ENCODE results near the gene MCF2L. TPM values are rescaled to one million over a fixed set of nuclear protein-coding genes. Genes with fewer than 3 reads are reported as not detected.

The MCF2L gene
- total RNA-seq, 1 donor from 2014 or later, result 41.2 TPM

GRCh38 chr13:112974671-112975070 is 5.7 kb downstream of the MCF2L start:
- no peak overlapping the region for H3K27ac ChIP-seq (replicated peaks)
- DNase-seq, result no peak
- H3K36me3 ChIP-seq, result no peaks in the 10 kb centered on the region
- H3K4me3 ChIP-seq, result no peak overlapping the region
- intact Hi-C loops (cut with micrococcal nuclease), result no loop called here
- no peak for TF ChIP-seq CTCF (IDR thresholded peaks at IDR 0.05; ENCODE audit: borderline replicate concordance)
- H3K4me1 ChIP-seq, result peaks cover 33% of the 10 kb centered on the region
- H3K27me3 ChIP-seq (ENCODE audit: low read depth), result peaks cover 15% of the 10 kb centered on the region
- H3K9me3 ChIP-seq (replicated peaks), result peaks cover 5% of the 10 kb centered on the region

- DNase-seq, result no peak
- H3K27ac ChIP-seq (replicated peaks), result no peak overlapping the region
- peaks cover 5% of the 10 kb centered on the region for H3K9me3 ChIP-seq (replicated peaks)
- no peaks in the 10 kb centered on the region for H3K36me3 ChIP-seq
- peaks cover 25% of the 10 kb centered on the region for H3K4me1 ChIP-seq
- H3K4me3 ChIP-seq, result no peak overlapping the region
- H3K27me3 ChIP-seq (ENCODE audit: low read depth), result peaks cover 9% of the 10 kb centered on the region
- TF ChIP-seq CTCF (IDR thresholded peaks at IDR 0.05; ENCODE audit: borderline replicate concordance), result no peak
- intact Hi-C loops (cut with micrococcal nuclease), result no loop called here
Observed at GRCh38 chr13:112975401-112975939, 6.5 kb downstream of the MCF2L start.

GRCh38 chr13:112976526-112976925 is 7.5 kb downstream of the MCF2L start:
- no peak for TF ChIP-seq CTCF (IDR thresholded peaks at IDR 0.05; ENCODE audit: borderline replicate concordance)
- Histone ChIP-seq H3K27me3 (ENCODE audit: low read depth) (no peaks in the 10 kb centered on the region), H3K36me3 (no peaks in the 10 kb centered on the region), H3K27ac (replicated peaks) (no peak overlapping the region), H3K4me3 (no peak overlapping the region), H3K4me1 (peaks cover 26% of the 10 kb centered on the region), H3K9me3 (replicated peaks) (peaks cover under 1% of the 10 kb centered on the region)
- intact Hi-C loops (cut with micrococcal nuclease), result no loop called here
- no peak for DNase-seq

GRCh38 chr13:112977091-112977490 is 8.1 kb downstream of the MCF2L start:
- intact Hi-C loops (cut with micrococcal nuclease), result no loop called here
- Histone ChIP-seq H3K9me3 (replicated peaks) (no peaks in the 10 kb centered on the region), H3K4me3 (no peak overlapping the region), H3K27ac (replicated peaks) (peak overlapping the region; percentile 90), H3K4me1 (peaks cover 31% of the 10 kb centered on the region), H3K36me3 (no peaks in the 10 kb centered on the region), H3K27me3 (ENCODE audit: low read depth) (no peaks in the 10 kb centered on the region)
- DNase-seq, result no peak
- no peak for TF ChIP-seq CTCF (IDR thresholded peaks at IDR 0.05; ENCODE audit: borderline replicate concordance)

GRCh38 chr13:112977525-112977924 is 8.5 kb downstream of the MCF2L start:
- no peaks in the 10 kb centered on the region for H3K36me3 ChIP-seq
- no peak for DNase-seq
- H3K27ac ChIP-seq (replicated peaks), result peak overlapping the region; percentile 90
- no peak overlapping the region for H3K4me3 ChIP-seq
- no peaks in the 10 kb centered on the region for H3K27me3 ChIP-seq (ENCODE audit: low read depth)
- TF ChIP-seq CTCF (IDR thresholded peaks at IDR 0.05; ENCODE audit: borderline replicate concordance), result no peak
- H3K4me1 ChIP-seq, result peaks cover 36% of the 10 kb centered on the region
- no peaks in the 10 kb centered on the region for H3K9me3 ChIP-seq (replicated peaks)
- intact Hi-C loops (cut with micrococcal nuclease), result no loop called here
